ENCODE data around the gene OR1J4. TPM values are rescaled to one million over a fixed set of nuclear protein-coding genes. Genes with fewer than 3 reads are reported as not detected.
"Not testable (repeated sequence)": the region's sequence is repeated elsewhere in the genome, so short reads cannot be mapped to it uniquely, and the experiment has no call there.

Gene OR1J4
- total RNA-seq, 1 experiment from 2014 or later, result not detected

DNA sequence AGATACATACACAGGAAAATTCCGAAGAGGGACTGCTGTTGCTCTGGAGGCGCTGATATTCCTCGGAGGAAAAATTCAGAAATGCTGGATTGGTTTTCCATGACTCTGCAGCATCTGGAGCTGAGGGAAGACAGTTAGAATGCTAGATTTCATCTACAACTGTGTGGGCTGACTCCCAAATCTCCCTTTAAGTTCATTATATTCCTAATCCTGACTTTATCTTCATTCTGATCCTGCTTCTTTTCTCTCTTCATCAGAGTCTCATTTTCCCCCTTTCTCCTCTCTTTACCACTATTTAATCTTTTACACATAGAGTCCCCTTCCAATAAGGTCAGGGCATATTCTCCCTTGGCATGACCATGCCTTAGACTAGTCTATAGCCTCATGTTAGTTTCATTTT, 8.3 kb downstream of the OR1J4 start, which contains the start of gene OR1N1:
Gene OR1N1, minus strand, starts transcription at position 101 of the 400 bp plus-strand sequence. Its CDS starts 0 bp downstream, at position 101.
- intact Hi-C loops (cut with micrococcal nuclease), result no loop called here
- no peaks in the 10 kb centered on the region for H3K9me2 ChIP-seq (ENCODE audit: insufficient read depth)
- no peaks in the 10 kb centered on the region for H3K9me3 ChIP-seq (ENCODE audit: control insufficient read depth in 1 of 2, insufficient read depth in 1 of 2, low read depth in 1 of 2, low read length in 2 of 2)
- H4K20me1 ChIP-seq (ENCODE audit: insufficient read depth), result no peaks in the 10 kb centered on the region
- ATAC-seq (no peak), DNase-seq (ENCODE audit: low read depth, low spot score) (no peak)
- H3K79me2 ChIP-seq (ENCODE audit: insufficient read depth, low read length), result no peaks in the 10 kb centered on the region
- peaks cover 24% of the 10 kb centered on the region; the same call in 1 of the 2 replicates for H3K27me3 ChIP-seq (ENCODE audit: insufficient read depth, low read length)
- H2AFZ ChIP-seq (ENCODE audit: low read depth, low read length, poor library complexity, severe bottlenecking), result no peak within 1 kb of the TSS
- no peaks in the 10 kb centered on the region for H3K36me3 ChIP-seq (ENCODE audit: control insufficient read depth in 1 of 2, insufficient read depth in 2 of 2, low read length in 2 of 2)
- H3K4me3 ChIP-seq (replicated peaks in 1 of 2; ENCODE audit: low read depth in 1 of 2, low read length in 2 of 2), result no peak within 1 kb of the TSS
- H3K9ac ChIP-seq (ENCODE audit: low read length), result no peak within 1 kb of the TSS
- ChIA-PET POLR2A (no interaction called here), CTCF (no interaction called here), RAD21 (ENCODE audit: low non-redundant PET in 1 of 2, low total read pairs in 2 of 2, uncharacterized antibody in 2 of 2, unreplicated experiment in 2 of 2) (no interaction called here)
- H3K4me2 ChIP-seq (ENCODE audit: low read length), result no peak within 1 kb of the TSS
- no peaks in the 10 kb centered on the region for H3K4me1 ChIP-seq (ENCODE audit: control insufficient read depth in 1 of 2, insufficient read depth in 2 of 2, low read length in 2 of 2)
- no peak within 1 kb of the TSS for H3K27ac ChIP-seq (ENCODE audit: low read depth, low read length)
- no peak for TF ChIP-seq CBX3 (IDR thresholded peaks at IDR 0.05; ENCODE audit: low read depth)
- no TSS peak for BruUV-seq (replicated peaks)

DNA sequence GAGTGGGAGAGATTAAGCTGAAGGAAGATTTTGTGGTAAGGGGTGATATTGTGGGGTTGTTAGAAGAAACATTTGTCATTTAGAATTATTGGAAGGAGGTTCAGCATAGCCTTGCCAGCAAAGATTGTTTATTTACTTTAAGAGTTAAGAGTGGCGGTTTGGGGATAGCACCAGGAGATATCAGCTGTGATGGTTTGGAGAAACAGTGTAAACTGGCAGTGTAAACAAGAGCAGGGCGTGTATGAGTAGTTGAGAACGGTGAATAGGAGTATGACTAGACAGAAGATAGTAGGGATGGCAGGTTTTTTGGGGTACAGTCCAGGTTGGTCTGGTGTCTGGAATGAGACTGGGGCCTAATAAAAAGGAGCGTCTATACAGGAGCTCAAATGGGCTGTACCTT, 12.2 kb downstream of the OR1J4 start:
- BruUV-seq (replicated peaks); CTCF ChIA-PET: not testable (repeated sequence)
- H3K27me3 ChIP-seq (ENCODE audit: insufficient read depth, low read length), result peaks cover 24% of the 10 kb centered on the region; the same call in 1 of the 2 replicates

DNA sequence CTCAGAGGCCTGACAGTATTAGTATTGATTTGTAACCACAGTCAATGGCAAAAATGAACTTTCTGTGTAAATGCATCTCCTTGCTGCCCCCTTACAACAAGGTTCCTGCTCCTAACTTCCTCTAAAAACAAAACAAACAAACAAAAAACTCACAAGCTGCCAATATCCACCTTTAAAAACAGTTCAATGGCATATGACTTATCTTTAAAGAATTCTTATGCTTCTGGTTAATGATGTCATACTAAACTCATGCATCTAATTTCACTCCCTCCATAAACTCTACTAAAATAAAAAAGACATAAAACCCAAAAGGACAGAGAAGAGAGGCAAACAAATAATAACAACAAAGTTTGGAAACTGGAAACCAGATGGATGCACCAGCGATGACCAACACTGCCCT, 17.2 kb downstream of the OR1J4 start:
- POLR2A ChIA-PET, result no interaction called here
- H2AFZ ChIP-seq (ENCODE audit: low read depth, low read length, poor library complexity, severe bottlenecking), result no peak overlapping the region
- no peaks in the 10 kb centered on the region for H3K4me1 ChIP-seq (ENCODE audit: control insufficient read depth in 1 of 2, insufficient read depth in 2 of 2, low read length in 2 of 2)
- no peak overlapping the region for H3K27ac ChIP-seq (ENCODE audit: low read depth, low read length)
- CTCF ChIA-PET, result no interaction called here
- ATAC-seq, result no peak
- no TSS peak for BruUV-seq (replicated peaks)
- no peaks in the 10 kb centered on the region for H3K36me3 ChIP-seq (ENCODE audit: control insufficient read depth in 1 of 2, insufficient read depth in 2 of 2, low read length in 2 of 2)
- intact Hi-C loops (cut with micrococcal nuclease), result no loop called here
- H4K20me1 ChIP-seq (ENCODE audit: insufficient read depth), result no peaks in the 10 kb centered on the region
- RAD21 ChIA-PET (ENCODE audit: low non-redundant PET in 1 of 2, low total read pairs in 2 of 2, uncharacterized antibody in 2 of 2, unreplicated experiment in 2 of 2), result no interaction called here
- H3K9me3 ChIP-seq (ENCODE audit: control insufficient read depth in 1 of 2, insufficient read depth in 1 of 2, low read depth in 1 of 2, low read length in 2 of 2), result no peaks in the 10 kb centered on the region
- H3K9ac ChIP-seq (ENCODE audit: low read length), result no peak overlapping the region
- no peaks in the 10 kb centered on the region for H3K9me2 ChIP-seq (ENCODE audit: insufficient read depth)
- H3K27me3 ChIP-seq (ENCODE audit: insufficient read depth, low read length), result no peaks in the 10 kb centered on the region
- no peaks in the 10 kb centered on the region for H3K79me2 ChIP-seq (ENCODE audit: insufficient read depth, low read length)
- no peak overlapping the region for H3K4me3 ChIP-seq (replicated peaks in 1 of 2; ENCODE audit: low read depth in 1 of 2, low read length in 2 of 2)
- no peak overlapping the region for H3K4me2 ChIP-seq (ENCODE audit: low read length)
- no peak for DNase-seq (ENCODE audit: low read depth, low spot score)
- TF ChIP-seq POLR2AphosphoS5 (IDR thresholded peaks at IDR 0.05; ENCODE audit: low read depth, low read length) (no peak), RAD21 (IDR thresholded peaks at IDR 0.05; ENCODE audit: low read depth) (no peak), SP1 (IDR thresholded peaks at IDR 0.05; ENCODE audit: low read depth) (no peak), SIN3A (IDR thresholded peaks at IDR 0.05; ENCODE audit: low read depth) (no peak), TCF7L2 (IDR thresholded peaks at IDR 0.05; ENCODE audit: borderline replicate concordance, extremely low read depth, insufficient read depth, insufficient read length) (no peak), EZH2phosphoT487 (IDR thresholded peaks at IDR 0.05; ENCODE audit: borderline replicate concordance) (no peak), CBX3 (IDR thresholded peaks at IDR 0.05; ENCODE audit: low read depth) (no peak), EZH2 (IDR thresholded peaks at IDR 0.05) (no peak), ZFX (IDR thresholded peaks at IDR 0.05) (no peak), YY1 (IDR thresholded peaks at IDR 0.05; ENCODE audit: extremely low read depth, insufficient replicate concordance, low read depth, low read length) (no peak), FOSL1 (IDR thresholded peaks at IDR 0.05; ENCODE audit: low read depth) (no peak), ELF1 (IDR thresholded peaks at IDR 0.05; ENCODE audit: borderline replicate concordance, low read depth) (no peak)
- TF ChIP-seq, protein P1, sequence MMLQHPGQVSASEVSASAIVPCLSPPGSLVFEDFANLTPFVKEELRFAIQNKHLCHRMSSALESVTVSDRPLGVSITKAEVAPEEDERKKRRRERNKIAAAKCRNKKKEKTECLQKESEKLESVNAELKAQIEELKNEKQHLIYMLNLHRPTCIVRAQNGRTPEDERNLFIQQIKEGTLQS (IDR thresholded peaks at IDR 0.05), result no peak
- TF ChIP-seq, protein P2, sequence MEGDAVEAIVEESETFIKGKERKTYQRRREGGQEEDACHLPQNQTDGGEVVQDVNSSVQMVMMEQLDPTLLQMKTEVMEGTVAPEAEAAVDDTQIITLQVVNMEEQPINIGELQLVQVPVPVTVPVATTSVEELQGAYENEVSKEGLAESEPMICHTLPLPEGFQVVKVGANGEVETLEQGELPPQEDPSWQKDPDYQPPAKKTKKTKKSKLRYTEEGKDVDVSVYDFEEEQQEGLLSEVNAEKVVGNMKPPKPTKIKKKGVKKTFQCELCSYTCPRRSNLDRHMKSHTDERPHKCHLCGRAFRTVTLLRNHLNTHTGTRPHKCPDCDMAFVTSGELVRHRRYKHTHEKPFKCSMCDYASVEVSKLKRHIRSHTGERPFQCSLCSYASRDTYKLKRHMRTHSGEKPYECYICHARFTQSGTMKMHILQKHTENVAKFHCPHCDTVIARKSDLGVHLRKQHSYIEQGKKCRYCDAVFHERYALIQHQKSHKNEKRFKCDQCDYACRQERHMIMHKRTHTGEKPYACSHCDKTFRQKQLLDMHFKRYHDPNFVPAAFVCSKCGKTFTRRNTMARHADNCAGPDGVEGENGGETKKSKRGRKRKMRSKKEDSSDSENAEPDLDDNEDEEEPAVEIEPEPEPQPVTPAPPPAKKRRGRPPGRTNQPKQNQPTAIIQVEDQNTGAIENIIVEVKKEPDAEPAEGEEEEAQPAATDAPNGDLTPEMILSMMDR (IDR thresholded peaks at IDR 0.05 in 2 of 3, conservative IDR thresholded peaks at IDR 0.05 in 1 of 3; ENCODE audit: borderline replicate concordance in 1 of 3, insufficient read depth in 1 of 3, low read depth in 2 of 3, low read length in 2 of 3), result no peak

More for the DNA sequence above, 12.2 kb downstream of the OR1J4 start:
- RAD21 ChIA-PET (ENCODE audit: low non-redundant PET in 1 of 2, low total read pairs in 2 of 2, uncharacterized antibody in 2 of 2, unreplicated experiment in 2 of 2); H3K79me2 ChIP-seq (ENCODE audit: insufficient read depth, low read length); H2AFZ ChIP-seq (ENCODE audit: low read depth, low read length, poor library complexity, severe bottlenecking); H3K27ac ChIP-seq (ENCODE audit: low read depth, low read length); POLR2A ChIA-PET; H3K4me1 ChIP-seq (ENCODE audit: control insufficient read depth in 1 of 2, insufficient read depth in 2 of 2, low read length in 2 of 2); H3K9me2 ChIP-seq (ENCODE audit: insufficient read depth); H3K4me2 ChIP-seq (ENCODE audit: low read length); DNase-seq (ENCODE audit: low read depth, low spot score); ATAC-seq; H3K9me3 ChIP-seq (ENCODE audit: control insufficient read depth in 1 of 2, insufficient read depth in 1 of 2, low read depth in 1 of 2, low read length in 2 of 2); H3K9ac ChIP-seq (ENCODE audit: low read length); H3K4me3 ChIP-seq (replicated peaks in 1 of 2; ENCODE audit: low read depth in 1 of 2, low read length in 2 of 2); intact Hi-C loops (cut with micrococcal nuclease); H3K36me3 ChIP-seq (ENCODE audit: control insufficient read depth in 1 of 2, insufficient read depth in 2 of 2, low read length in 2 of 2); H4K20me1 ChIP-seq (ENCODE audit: insufficient read depth): not testable (repeated sequence)
